Activated T-cell treated with anti-CD3 and anti-CD28 coated beads, Interleukin-2, amount 50 U/mL, for 72 hours (primary cell): ENCODE data around the gene TOM1L2. TPM values are rescaled to one million over a fixed set of nuclear protein-coding genes. Genes with fewer than 3 reads are reported as not detected.

Source experiments
- ATAC-seq, 2 donors: fragments of 150-1000 bp; cut with Tn5 transposase; replicated peaks in 1 of 2; 2 replicates each; pipeline ENCODE4 v1.10.0; 2021; ENCODE audit warnings: moderate library complexity in 2 of 2, mild to moderate bottlenecking in 1 of 2
- DNase-seq, 2 donors: peaks; one replicate each; pipeline ENCODE4 v3.0.0; 2021 to 2022; ENCODE audit warnings: mixed read lengths in 1 of 2
- H3K27ac Mint-ChIP-seq: one replicate; pipeline ENCODE4 v1.8.0; 2022; ENCODE audit warnings: mild to moderate bottlenecking, moderate library complexity, mixed read lengths
- H3K27me3 Mint-ChIP-seq: one replicate; pipeline ENCODE4 v1.8.0; 2022; ENCODE audit warnings: low read depth, mixed read lengths
- H3K36me3 Mint-ChIP-seq, 2 donors: one replicate each; pipeline ENCODE4 v1.8.0; 2022; ENCODE audit warnings: mixed read lengths in 2 of 2, mild to moderate bottlenecking in 1 of 2; ENCODE audit not compliant: insufficient read depth in 2 of 2
- H3K4me1 Mint-ChIP-seq: one replicate; pipeline ENCODE4 v1.8.0; 2022; ENCODE audit warnings: low read depth, mixed read lengths
- H3K4me3 Mint-ChIP-seq, 2 donors: one replicate each; pipeline ENCODE4 v1.8.0; 2022; ENCODE audit warnings: mild to moderate bottlenecking in 2 of 2, mixed read lengths in 2 of 2, moderate library complexity in 2 of 2
- H3K9me3 Mint-ChIP-seq, 2 donors: one replicate each; pipeline ENCODE4 v1.8.0; 2022; ENCODE audit warnings: mixed read lengths in 2 of 2
- total RNA-seq, 2 donors: library from RNA; stranded (reverse); gene quantifications; one replicate each; pipeline ENCODE4 v1.2.3, GENCODE V29; 2022

Gene TOM1L2
- total RNA-seq, 2 donors from 2014 or later: 23.7 to 26.9 TPM

DNA sequence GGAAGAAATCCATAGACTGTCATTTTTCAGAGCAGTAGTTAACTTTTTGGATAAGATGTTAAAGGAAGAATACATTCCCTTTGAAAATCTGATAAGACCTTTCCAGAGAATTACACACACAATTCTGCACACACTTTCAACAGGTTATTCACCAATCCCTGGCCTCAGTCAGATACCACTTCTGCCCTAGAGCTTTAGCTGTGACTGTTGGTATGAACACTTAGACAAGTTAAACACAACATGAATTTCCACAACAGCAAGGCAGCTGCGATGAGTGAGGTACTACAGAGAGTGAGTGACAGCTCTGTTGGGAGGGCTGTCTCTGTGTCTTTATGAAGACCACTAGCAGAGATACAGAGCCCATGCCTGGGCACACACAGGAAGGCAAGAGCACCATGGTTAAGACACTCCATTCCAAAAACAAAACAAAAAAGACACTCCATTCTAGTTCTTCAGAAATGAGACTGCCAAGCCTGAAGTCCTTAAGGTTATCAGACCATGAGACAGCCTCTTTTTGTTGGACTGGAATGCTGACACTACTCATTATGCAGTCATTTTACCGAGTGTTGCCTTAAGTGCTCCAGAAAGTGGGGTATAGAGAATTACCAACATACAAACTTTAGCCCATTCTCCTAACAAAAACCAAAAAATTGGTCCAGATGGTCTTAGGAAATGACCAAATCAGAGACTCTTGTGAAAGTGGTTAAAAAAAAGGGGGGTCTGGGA is 42.4 kb downstream of the TOM1L2 start:
- Mint-ChIP-seq H3K36me3 (no peaks in the 10 kb centered on the region), H3K27me3 (no peaks in the 10 kb centered on the region), H3K27ac (no peak overlapping the region), H3K4me3 (no peak overlapping the region), H3K9me3 (no peaks in the 10 kb centered on the region), H3K4me1 (peaks cover 26% of the 10 kb centered on the region)
- ATAC-seq (no peak), DNase-seq (no peak)

DNA sequence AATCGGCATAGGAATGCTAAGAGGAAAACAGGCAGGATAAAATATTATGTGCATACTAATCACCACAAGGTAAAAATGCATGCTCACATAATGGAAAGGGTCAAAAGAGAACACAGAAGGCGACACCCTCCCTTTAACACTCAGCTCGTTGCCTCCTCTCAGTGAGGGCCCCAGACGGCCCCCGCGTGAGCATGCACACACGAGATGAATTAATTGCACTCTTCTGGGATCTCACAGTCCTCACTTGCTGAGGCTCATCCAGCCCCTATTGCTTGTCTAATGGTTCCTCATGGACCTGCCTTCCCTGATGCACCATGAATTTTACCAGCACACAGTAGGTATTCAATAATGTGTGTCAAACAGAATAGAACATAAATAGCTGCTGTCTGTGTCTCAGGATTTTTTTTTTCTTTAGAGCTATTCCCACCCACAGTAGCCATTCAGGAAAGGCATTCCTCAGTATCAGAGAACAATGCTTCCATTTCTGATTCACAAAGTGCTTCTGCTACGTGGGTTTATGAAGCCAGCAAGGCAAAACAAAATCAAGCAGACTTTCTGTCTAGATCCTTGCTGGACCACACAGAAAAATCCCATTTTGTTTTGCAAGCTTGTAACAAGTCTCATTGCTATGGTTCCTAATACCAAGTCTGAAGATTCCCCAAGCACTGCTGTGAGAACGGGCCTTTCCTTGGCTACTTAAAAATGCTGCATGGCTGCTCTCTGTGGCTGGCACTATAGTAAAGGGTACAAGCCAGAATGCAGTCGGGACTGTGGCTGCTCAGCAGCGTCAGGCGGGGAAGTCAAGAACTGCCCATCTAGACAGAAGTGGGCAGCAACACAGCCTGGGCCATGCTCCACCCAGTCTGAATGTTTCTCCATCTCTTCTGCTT is 43.6 kb downstream of the TOM1L2 start:
- no peaks in the 10 kb centered on the region for H3K27me3 Mint-ChIP-seq
- no peak overlapping the region for H3K27ac Mint-ChIP-seq
- ATAC-seq: no peak
- no peaks in the 10 kb centered on the region for H3K36me3 Mint-ChIP-seq
- H3K4me3 Mint-ChIP-seq: no peak overlapping the region
- no peaks in the 10 kb centered on the region for H3K9me3 Mint-ChIP-seq
- peaks cover 14% of the 10 kb centered on the region for H3K4me1 Mint-ChIP-seq
- no peak for DNase-seq

DNA sequence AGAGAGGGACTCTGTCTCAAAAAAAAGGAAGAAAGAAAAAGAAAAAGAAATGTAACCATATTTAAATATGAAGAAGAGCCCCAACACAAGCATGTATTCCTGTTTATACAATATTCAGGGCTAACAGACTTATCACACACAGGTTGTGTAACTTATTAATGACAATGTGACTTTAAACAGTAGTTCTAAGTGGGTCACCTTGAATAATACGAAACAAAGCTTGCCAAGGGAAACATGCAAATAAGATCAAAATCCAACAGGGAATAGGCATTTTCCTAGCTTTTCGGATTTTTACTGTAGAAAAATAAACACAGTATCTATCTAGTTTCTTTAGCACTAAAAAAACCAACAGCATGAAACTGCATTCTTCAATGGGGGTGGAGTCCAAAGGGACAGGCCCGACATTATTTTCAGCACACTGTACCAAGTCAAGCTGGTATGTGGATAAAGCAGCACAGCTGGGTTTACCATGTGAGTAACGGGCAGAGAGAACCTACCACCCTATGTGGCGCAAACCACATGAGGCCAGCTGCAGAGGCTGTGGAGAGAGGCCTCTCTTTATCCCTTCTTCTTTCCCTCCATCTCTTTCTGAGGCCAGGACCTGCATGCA is 45.3 kb downstream of the TOM1L2 start:
- ATAC-seq (no peak), DNase-seq (no peak)
- Mint-ChIP-seq H3K4me1 (peaks cover 10% of the 10 kb centered on the region), H3K27ac (no peak overlapping the region), H3K4me3 (no peak overlapping the region), H3K27me3 (no peaks in the 10 kb centered on the region), H3K9me3 (no peaks in the 10 kb centered on the region), H3K36me3 (no peaks in the 10 kb centered on the region)

DNA sequence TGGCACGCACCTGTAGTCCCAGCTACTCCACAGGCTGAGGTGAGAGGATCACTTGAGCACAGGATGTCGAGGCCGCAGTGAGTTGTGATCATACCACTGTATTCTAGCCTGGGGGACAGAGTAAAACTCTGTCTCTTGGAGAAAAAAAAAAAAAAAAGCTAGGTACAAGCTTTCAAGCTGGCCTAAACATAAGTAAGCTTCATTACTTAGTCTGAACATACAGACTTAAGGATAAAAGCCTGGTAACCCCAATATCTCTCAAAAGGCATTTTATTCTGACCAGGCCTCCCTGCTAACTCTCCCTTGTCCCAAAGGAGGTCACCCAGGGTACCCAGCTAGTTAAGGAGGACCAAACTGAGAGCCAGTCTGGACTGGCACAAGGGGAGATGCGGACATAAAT is 46.2 kb downstream of the TOM1L2 start:
- no peaks in the 10 kb centered on the region for H3K27me3 Mint-ChIP-seq
- ATAC-seq (no peak), DNase-seq (no peak)
- H3K4me3 Mint-ChIP-seq: no peak overlapping the region
- no peaks in the 10 kb centered on the region for H3K9me3 Mint-ChIP-seq
- no peaks in the 10 kb centered on the region for H3K36me3 Mint-ChIP-seq
- H3K27ac Mint-ChIP-seq: no peak overlapping the region
- peaks cover 19% of the 10 kb centered on the region for H3K4me1 Mint-ChIP-seq

DNA sequence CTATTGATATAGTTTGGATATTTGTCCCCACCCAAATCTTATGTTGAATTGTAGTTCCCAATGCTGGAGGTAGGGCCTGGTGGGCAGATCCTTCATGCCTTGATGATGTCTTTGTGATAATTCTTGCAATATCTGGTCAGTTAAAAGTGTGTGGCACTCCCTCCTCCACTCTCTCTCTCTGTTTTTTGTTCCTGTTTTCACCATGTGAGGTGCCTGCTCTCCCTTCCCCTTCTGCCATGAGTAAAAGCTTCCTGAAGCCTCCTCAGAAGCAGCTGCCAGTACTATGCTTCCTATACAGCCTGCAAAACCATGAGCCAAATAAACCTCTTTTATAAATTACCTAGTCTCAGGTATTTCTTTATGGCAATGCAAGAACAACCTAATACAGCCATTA is 47.3 kb downstream of the TOM1L2 start:
- no peaks in the 10 kb centered on the region for H3K9me3 Mint-ChIP-seq
- DNase-seq: no peak

DNA sequence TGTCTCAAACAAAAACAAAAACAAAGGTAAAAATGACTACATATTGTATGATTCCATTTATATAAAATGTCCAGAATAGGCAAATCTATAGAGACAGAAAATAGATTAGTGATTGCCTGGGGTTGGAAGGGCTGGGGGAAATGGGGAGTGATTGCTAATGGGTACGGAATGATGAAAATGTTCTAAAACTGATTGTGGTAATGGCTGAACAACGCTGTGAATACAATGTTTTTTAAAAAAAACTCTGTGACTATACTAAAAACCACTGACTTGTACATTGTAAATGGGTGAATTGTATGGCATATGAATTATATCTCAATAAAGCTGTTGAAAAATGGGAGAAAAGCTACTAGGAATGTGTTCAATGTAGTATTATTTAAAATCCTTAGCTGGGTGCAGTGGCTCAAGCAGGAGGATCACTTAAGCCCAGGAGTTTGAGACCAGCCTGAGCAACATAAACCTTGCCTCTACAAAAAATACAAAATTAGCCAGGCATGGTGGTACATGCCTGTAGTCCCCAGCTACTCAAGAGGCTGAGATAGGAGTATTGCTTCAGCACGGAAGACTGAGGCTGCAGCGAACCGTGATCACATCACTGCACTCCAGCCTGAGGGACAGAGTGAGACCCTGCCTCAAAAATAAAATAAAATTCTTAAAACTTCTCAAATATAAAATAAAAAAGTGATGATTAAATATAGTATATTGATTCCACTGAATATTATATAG is 47.9 kb downstream of the TOM1L2 start:
- Mint-ChIP-seq H3K27ac (no peak overlapping the region), H3K9me3 (no peaks in the 10 kb centered on the region), H3K36me3 (no peaks in the 10 kb centered on the region), H3K4me3 (no peak overlapping the region), H3K4me1 (peaks cover 22% of the 10 kb centered on the region), H3K27me3 (no peaks in the 10 kb centered on the region)
- DNase-seq (no peak), ATAC-seq (no peak)

More for the DNA sequence above, 47.3 kb downstream of the TOM1L2 start:
- peaks cover 19% of the 10 kb centered on the region for H3K4me1 Mint-ChIP-seq
- no peak overlapping the region for H3K4me3 Mint-ChIP-seq
- no peaks in the 10 kb centered on the region for H3K36me3 Mint-ChIP-seq
- H3K27me3 Mint-ChIP-seq: no peaks in the 10 kb centered on the region
- no peak for ATAC-seq
- no peak overlapping the region for H3K27ac Mint-ChIP-seq

DNA sequence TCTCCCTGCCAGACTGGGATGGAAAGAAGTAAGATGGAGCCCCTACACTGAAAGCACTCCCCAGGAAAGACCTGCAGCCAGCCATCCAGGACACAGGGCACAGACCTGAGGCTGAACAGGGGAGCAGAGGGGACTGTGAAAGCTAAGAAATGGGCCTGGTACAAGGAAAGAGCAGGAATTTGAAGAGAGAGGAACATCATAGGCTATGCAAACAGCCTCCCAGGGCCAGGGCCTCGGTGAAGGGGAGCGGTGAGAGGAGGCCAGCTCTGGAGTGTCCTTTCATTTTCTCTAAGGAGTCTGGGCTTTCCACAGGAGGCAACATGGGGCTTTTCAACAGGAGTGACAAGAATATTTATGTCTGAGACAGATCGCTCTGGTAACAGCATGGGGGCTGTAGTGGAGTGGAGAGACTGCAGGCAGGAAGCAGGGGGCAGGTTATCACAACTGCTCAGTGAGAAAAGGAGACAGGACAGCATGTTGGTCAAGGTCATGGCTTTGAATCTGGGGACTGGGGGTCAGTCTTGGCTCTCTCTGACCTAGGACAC is 50.1 kb downstream of the TOM1L2 start:
- H3K4me1 Mint-ChIP-seq: peaks cover 25% of the 10 kb centered on the region
- no peaks in the 10 kb centered on the region for H3K27me3 Mint-ChIP-seq
- no peaks in the 10 kb centered on the region for H3K9me3 Mint-ChIP-seq
- peak overlapping the region; percentile 41 for H3K27ac Mint-ChIP-seq
- DNase-seq: no peak
- H3K36me3 Mint-ChIP-seq: no peaks in the 10 kb centered on the region
- no peak overlapping the region for H3K4me3 Mint-ChIP-seq
- ATAC-seq: no peak

DNA sequence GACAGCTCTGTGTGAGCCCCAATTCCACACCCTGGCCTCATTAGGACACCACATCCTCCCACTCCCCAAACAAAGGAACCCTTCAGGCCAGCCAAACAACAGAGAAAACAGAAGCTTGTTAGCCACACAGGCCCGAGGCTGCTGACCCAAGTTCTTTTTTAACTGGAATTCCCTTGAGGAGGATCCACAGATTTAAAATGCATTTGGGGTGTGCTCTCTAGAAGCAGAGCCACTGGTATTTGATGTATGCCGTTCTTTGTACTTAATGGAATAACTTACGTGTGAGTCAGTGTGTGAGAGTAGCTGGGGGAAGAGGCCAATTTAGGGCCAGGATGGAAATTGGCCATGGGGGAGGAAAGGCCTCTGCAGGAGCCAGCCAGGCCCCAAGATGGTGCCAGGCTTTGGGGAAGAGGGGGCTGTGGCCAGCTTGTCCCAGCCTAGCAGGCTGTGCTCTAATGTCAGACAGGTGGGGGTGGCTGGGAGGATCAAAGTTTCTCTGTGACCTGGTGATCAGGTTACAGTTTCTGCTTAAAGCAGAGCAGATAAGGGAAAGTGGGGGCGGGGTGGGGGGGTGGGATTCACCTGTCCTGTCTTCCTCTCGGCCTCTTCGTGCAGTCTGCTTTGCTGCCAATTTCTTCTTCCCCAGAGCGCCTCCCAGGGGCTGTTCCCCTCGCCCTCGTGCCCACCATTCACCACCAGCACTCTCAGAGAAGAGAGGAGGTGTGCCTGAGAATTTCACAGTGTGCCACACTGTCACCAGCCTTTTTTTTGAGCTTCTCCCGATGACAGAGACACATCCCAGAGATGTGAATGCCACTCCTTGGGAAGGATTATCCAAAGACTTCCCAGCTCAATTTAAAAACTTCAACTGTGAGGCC is 50.8 kb downstream of the TOM1L2 start:
- peaks cover 20% of the 10 kb centered on the region for H3K4me1 Mint-ChIP-seq
- ATAC-seq: no peak
- no peaks in the 10 kb centered on the region for H3K27me3 Mint-ChIP-seq
- no peak for DNase-seq
- no peak overlapping the region for H3K4me3 Mint-ChIP-seq
- H3K36me3 Mint-ChIP-seq: no peaks in the 10 kb centered on the region
- H3K27ac Mint-ChIP-seq: peak overlapping the region; percentile 41
- H3K9me3 Mint-ChIP-seq: no peaks in the 10 kb centered on the region

DNA sequence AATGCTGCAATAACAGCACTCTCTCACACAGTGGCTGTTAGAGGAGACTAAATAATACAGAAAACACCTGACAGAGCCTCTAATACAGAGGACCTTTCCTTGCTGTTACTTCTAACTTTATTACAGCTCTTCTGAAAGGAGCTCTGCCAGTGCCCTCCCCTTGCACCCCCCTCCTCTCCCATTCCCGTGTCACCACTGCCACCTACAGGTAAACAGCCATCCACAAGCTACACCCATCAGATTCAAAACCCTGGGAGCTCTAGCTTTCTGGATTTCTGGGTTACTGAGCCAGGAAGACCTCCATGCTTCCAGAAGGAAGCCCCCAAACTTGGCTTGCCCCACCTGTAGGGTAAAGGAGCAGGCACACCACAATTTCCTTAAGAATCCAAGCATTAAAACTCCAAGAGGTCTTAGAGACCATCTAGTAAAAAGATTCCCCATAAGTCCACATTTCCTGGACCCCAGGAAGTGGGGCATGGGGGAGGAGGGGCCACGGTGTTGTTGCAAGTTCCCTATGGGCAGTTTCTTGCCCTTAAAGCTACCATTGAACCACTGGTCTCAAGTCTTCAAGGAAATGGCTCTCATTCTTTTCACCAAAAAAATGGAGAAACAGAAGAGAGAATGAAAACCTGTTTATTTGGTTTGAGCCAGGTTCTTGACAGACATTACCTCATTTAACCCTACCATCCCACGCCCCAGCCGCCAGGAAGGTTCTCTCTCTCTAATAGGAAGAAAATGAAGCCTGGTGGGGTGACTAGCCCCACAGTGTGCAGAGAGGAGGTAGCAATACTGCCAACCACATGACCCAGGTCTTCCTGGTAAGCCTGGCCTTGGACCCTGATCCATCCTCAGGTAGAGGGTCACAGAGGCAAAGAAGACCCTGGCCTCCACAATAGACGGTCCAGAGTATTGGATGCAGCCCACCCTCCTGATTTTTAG is 52.8 kb downstream of the TOM1L2 start:
- Mint-ChIP-seq H3K27me3 (no peaks in the 10 kb centered on the region), H3K4me3 (no peak overlapping the region), H3K36me3 (no peaks in the 10 kb centered on the region), H3K4me1 (peaks cover 19% of the 10 kb centered on the region), H3K27ac (no peak overlapping the region), H3K9me3 (no peaks in the 10 kb centered on the region)
- peak; percentile 85 to 86 for ATAC-seq
- peak; percentile 66 to 70 for DNase-seq

DNA sequence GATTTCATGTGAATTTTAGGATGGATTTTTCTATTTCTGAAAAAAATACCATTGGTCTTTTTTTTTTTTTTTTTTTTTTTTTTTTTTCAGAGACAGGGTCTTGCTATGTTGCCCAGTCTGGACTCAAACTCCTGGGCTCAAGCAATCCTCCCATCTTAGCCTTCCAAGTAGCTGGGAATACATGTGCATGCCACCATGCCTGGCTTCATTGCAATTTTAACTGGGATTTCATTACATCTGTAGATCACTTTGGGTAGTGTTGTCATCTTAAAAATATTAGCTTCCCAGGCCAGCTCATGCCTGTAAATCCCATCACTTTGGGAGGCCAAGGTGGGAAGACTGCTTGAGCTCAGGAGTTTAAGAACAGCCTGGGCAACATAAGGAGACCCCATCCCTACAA is 54.8 kb downstream of the TOM1L2 start:
- Mint-ChIP-seq H3K27ac (no peak overlapping the region), H3K4me1 (peaks cover 27% of the 10 kb centered on the region), H3K36me3 (no peaks in the 10 kb centered on the region), H3K9me3 (no peaks in the 10 kb centered on the region), H3K4me3 (no peak overlapping the region), H3K27me3 (no peaks in the 10 kb centered on the region)
- DNase-seq (no peak), ATAC-seq (no peak)

DNA sequence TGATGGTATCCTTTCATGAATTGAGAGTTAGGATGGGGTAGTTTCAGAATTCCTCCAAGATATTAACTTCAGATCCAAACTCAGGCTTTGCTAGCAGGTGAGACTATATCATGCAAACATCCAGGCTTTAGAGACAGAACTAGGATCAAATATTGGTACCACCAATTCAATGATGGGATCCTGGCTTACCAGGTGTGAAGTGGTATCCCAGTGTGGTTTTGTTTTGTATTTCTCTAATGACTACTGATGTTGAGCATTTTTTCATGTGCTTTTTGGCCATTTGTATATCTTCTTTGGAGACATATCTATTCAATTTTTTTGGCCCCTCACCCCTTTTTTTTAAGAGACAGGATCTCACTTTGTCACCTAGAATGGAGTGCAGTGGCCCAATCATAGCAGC is 57.0 kb downstream of the TOM1L2 start:
- no peaks in the 10 kb centered on the region for H3K27me3 Mint-ChIP-seq
- no peaks in the 10 kb centered on the region for H3K9me3 Mint-ChIP-seq
- no peak overlapping the region for H3K4me3 Mint-ChIP-seq
- H3K4me1 Mint-ChIP-seq: peaks cover 17% of the 10 kb centered on the region
- ATAC-seq: no peak
- H3K36me3 Mint-ChIP-seq: no peaks in the 10 kb centered on the region
- DNase-seq: no peak
- H3K27ac Mint-ChIP-seq: no peak overlapping the region
